Measurements from ENCODE around the gene DROSHA.

DNA sequence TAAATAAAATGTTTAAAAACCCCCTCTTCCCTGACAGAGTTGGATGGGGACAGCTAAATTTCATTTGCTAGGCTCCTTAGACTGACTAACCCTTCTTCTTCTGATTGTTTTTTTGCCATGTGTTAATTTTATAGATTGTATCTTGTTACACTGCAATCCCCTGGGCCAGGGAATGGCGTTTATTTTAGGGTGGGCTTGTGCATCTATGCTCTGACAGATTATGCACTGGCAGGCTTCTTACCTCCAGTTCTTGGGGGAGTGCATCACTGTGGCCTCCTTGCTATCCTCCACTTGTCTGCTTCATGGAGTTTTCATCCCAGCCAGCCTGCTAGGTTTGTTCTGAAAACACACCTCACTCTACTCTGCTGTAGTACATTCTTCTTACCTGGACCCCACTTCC is 159.8 kb downstream of the DROSHA start:
- no peak for TF ChIP-seq POLR2A (IDR thresholded peaks at IDR 0.05; ENCODE audit: low read depth, low read length)
- TF ChIP-seq POLR2AphosphoS5 (IDR thresholded peaks at IDR 0.05; ENCODE audit: low read depth, low read length), result no peak
- no peak for TF ChIP-seq TAF1 (IDR thresholded peaks at IDR 0.05; ENCODE audit: low read depth, low read length)
- TF ChIP-seq SPI1 (IDR thresholded peaks at IDR 0.05; ENCODE audit: low read depth, low read length), result no peak
- no peak for TF ChIP-seq PAX5 (IDR thresholded peaks at IDR 0.05; ENCODE audit: insufficient read depth, low read length, severe bottlenecking)
- TF ChIP-seq POU2F2 (IDR thresholded peaks at IDR 0.05; ENCODE audit: low read depth, low read length), result no peak

Measured in GM12891 (cell line).